Skin of body (tissue), 3 donors: Measurements from ENCODE around the gene FBXL2. TPM values are rescaled to one million over a fixed set of nuclear protein-coding genes. Genes with fewer than 3 reads are reported as not detected.
"Not testable (repeated sequence)": the region's sequence is repeated elsewhere in the genome, so short reads cannot be mapped to it uniquely, and the experiment has no call there.

Experiments used
- DNase-seq: peaks from one replicate; lab custom pipeline; 2025; lab: John Stamatoyannopoulos, UW
- small RNA-seq: library from RNA; depleted of rRNA; stranded (forward); fragments of <200 nt; gene quantifications from one replicate; pipeline ENCODE3, GENCODE V24; 2014; ENCODE audit warnings: low replicate concordance
- total RNA-seq: library from RNA; depleted of rRNA; stranded (reverse); fragments of >200 nt; gene quantifications from one replicate; pipeline ENCODE4 v1.2.3, GENCODE V29; 2014

The FBXL2 gene
- total RNA-seq, 1 donor from 2014 or later, result 13.8 TPM

DNA sequence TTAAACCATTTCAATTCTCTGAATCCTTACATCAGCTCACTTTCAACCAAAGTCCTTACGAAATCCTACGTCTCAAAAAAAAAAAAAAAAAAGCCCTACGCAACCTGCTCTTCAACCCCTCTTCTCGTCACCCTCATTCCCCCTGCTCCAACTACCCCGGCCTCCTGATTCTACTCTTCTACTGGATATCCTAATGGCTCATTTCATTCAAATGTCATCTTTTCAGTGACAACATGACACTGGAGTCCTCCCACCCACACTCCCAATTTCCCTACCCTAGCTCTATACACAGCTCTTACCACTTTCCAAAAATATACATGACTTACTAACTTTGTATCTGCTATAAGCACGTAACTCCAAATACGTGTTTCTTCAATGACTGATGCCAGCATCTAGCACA, 151.5 kb downstream of the FBXL2 start:
- DNase-seq, result no peak

DNA sequence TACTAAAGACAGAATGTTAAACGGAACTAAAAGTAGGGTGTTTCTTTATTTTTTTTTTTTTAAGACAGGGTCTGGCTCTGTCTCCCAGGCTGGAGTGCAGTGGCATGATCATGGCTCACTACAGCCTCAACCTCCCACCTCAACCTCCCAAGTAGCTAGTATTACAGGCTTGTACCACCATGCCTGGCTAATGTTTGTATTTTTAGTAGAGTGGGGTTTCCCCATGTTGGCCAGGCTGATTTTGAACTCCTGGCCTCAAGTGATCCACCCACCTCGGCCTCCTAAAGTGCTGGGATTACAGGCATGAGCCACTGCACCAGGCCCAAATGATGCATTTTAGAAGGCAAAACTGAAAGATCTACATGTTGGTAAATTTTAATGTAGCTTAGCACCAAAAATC, 152.1 kb downstream of the FBXL2 start:
- DNase-seq, result not testable (repeated sequence)

DNA sequence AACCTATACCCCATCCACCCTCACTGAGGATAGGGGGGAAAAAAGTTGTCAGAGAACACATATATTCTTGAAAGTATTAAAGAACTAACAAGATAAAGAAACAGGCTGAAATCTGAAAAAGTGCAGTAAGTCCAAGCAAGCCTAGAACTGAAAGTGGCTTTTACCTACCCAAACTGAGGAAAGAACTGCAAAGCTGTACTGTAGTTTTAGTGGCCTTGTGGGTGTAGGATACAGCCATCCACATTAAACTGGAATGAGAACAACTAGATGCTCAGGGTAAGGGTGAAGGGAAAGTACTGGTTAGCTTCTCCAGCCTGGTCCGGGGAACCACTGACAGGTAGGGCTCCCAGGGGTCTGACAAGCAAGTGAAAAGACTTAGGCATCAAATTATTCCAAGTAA, 152.8 kb downstream of the FBXL2 start:
- DNase-seq, result no peak

DNA sequence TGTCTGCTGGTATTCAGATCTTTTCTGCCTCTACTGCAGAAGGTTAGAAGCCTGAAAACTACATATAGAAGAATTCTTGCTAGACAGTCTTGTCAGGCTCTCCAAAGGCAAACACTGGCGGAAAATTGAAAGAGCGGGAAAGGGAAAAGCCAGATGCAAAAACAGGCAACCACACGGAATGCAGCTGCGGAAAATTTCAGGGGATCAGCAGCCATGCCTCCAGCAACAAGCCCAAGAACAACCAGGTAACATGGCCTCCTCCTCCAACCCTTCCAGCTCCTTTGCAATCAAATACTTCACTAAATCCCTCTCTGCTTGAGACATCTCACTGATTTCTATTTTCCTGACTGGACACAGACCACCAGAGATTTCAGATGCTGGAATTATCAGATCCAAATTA, 153.3 kb downstream of the FBXL2 start:
- DNase-seq, result no peak

DNA sequence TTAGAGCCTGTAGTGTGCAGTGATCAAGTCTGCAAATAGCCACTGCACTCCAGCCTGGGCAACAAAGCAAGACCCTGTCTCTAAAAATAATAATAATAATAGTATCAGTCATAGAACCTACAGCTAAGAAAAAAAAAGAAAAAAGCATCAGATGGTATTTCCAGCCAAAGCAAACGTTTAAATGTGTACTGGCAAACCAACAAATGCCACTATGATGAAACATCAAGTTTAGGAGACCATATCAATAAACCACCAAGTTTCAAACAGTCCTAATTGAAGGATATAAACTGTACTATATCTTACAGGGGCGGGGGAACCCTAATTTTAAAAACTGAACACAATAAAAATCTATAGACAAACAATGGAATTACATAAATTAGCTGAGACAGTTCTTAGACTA, 156.6 kb downstream of the FBXL2 start:
- no peak for DNase-seq

Small RNA genes lying within 50 kb of the gene (small RNA-seq; reads per million reads assigned to genes)
- not detected for gene RNU7-110P

Other genes starting within 250 kb of the FBXL2 start
- gene GLB1, start 180.3 kb upstream of the FBXL2 start, total RNA-seq, result 21.1 TPM
- gene TMPPE, start 180.3 kb upstream of the FBXL2 start, total RNA-seq, result 4.1 TPM
- 140 TPM for gene CRTAP, start 163.4 kb upstream of the FBXL2 start, total RNA-seq
- 3.3 TPM for gene SUSD5, start 58.6 kb upstream of the FBXL2 start, total RNA-seq
- 58.2 TPM for gene UBP1, start 163.0 kb downstream of the FBXL2 start, total RNA-seq